ENCODE results near the gene SNX14. TPM values are rescaled to one million over a fixed set of nuclear protein-coding genes. Genes with fewer than 3 reads are reported as not detected.
A peak's percentile ranks its signal among the peaks of the same experiment; 100 is the strongest.

The SNX14 gene
- 100 to 1,000 TPM in 1 of 2 donors, 10 to 100 TPM in 1; 68.6 to 171 TPM for total RNA-seq
- 100 to 1,000 TPM in 1 of 2 donors, 10 to 100 TPM in 1; 45.9 to 114 TPM for polyA plus RNA-seq
- long read RNA-seq, donor 1, transcript SNX14-206 (3 exons, 755 nt) = major isoform, 17 of 21 reads
- long read RNA-seq, donor 1, partial matches to known transcripts = 0 of 21 reads
- long read RNA-seq, donor 1, other reads (novel, unspliced or antisense) = 0 of 21 reads
- long read RNA-seq, donor 2, partial matches to known transcripts = 0 of 4 reads
- long read RNA-seq, donor 2, other reads (novel, unspliced or antisense) = 0 of 4 reads
- long read RNA-seq, donor 3, transcript SNX14-206 (3 exons, 755 nt) = major isoform, 9 of 9 reads
- long read RNA-seq, donor 3, partial matches to known transcripts = 0 of 9 reads
- long read RNA-seq, donor 3, other reads (novel, unspliced or antisense) = 0 of 9 reads
- long read RNA-seq, donor 4, partial matches to known transcripts = 0 of 2 reads
- long read RNA-seq, donor 4, other reads (novel, unspliced or antisense) = 0 of 2 reads
- long read RNA-seq, donor 5, transcript SNX14-206 (3 exons, 755 nt) = major isoform, 12 of 14 reads
- long read RNA-seq, donor 5, partial matches to known transcripts = 0 of 14 reads
- long read RNA-seq, donor 5, other reads (novel, unspliced or antisense) = 0 of 14 reads

- TF ChIP-seq, protein P1, sequence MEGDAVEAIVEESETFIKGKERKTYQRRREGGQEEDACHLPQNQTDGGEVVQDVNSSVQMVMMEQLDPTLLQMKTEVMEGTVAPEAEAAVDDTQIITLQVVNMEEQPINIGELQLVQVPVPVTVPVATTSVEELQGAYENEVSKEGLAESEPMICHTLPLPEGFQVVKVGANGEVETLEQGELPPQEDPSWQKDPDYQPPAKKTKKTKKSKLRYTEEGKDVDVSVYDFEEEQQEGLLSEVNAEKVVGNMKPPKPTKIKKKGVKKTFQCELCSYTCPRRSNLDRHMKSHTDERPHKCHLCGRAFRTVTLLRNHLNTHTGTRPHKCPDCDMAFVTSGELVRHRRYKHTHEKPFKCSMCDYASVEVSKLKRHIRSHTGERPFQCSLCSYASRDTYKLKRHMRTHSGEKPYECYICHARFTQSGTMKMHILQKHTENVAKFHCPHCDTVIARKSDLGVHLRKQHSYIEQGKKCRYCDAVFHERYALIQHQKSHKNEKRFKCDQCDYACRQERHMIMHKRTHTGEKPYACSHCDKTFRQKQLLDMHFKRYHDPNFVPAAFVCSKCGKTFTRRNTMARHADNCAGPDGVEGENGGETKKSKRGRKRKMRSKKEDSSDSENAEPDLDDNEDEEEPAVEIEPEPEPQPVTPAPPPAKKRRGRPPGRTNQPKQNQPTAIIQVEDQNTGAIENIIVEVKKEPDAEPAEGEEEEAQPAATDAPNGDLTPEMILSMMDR (IDR thresholded peaks at IDR 0.05; ENCODE audit: control extremely low read depth, extremely low read depth) = no peak
Measured at GRCh38 chr6:85593438-85594196, at the start of gene SNX14. SNX14 (minus strand) TSS chr6:85593858; CDS start chr6:85593718, 140 bp downstream.

GRCh38 chr6:85642774-85643536, 49.3 kb upstream of the SNX14 start, which contains the start of gene SYNCRIP:
SYNCRIP (minus strand) TSS chr6:85642886; CDS start chr6:85641439, 1,447 bp downstream.
- H3K9ac ChIP-seq (ENCODE audit: insufficient read depth in 1 of 2, low read length in 2 of 2) = peak within 1 kb of the TSS; percentile 88 to 90
- H3K27me3 ChIP-seq (ENCODE audit: control insufficient read depth in 3 of 3, insufficient read depth in 3 of 3, low read length in 2 of 3) = no peaks in the 10 kb centered on the region
- H3K36me3 ChIP-seq (ENCODE audit: control insufficient read depth in 4 of 4, insufficient read depth in 4 of 4, low read length in 4 of 4) = peaks cover 0 to 19% (median 10%) of the 10 kb centered on the region in 4 donors
- peak; percentile 87 for ATAC-seq (ENCODE audit: insufficient read depth, low FRiP score)
- peaks cover 0 to 34% (median 3%) of the 10 kb centered on the region in 5 donors for H3K4me1 ChIP-seq (ENCODE audit: control insufficient read depth in 5 of 5, insufficient read depth in 5 of 5, low read length in 5 of 5)
- TF ChIP-seq, protein P1 (IDR thresholded peaks at IDR 0.05; ENCODE audit: control extremely low read depth, extremely low read depth) = no peak
- H3K9me3 ChIP-seq (ENCODE audit: control insufficient read depth in 4 of 4, insufficient read depth in 3 of 4, low read length in 3 of 4) = no peaks in the 10 kb centered on the region
- peak; percentile 99 for DNase-seq
- H3K4me3 ChIP-seq = peak within 1 kb of the TSS; percentile 100
- H3K27ac ChIP-seq (ENCODE audit: low read depth in 1 of 2, low read length in 1 of 2) = peak within 1 kb of the TSS; percentile 98
- WGBS, 2 donors = 1% methylated on average over 58 to 76 of the region's 76 CpGs

More at GRCh38 chr6:85593438-85594196, at the start of gene SNX14:
- Histone ChIP-seq H3K27ac (ENCODE audit: low read depth in 1 of 2, low read length in 1 of 2) (peak within 1 kb of the TSS; percentile 93 to 96), H3K4me3 (peak within 1 kb of the TSS; percentile 75), H3K4me1 (ENCODE audit: control insufficient read depth in 5 of 5, insufficient read depth in 5 of 5, low read length in 5 of 5) (peaks cover 0 to 12% (median 3%) of the 10 kb centered on the region in 5 donors), H3K27me3 (ENCODE audit: control insufficient read depth in 3 of 3, insufficient read depth in 3 of 3, low read length in 2 of 3) (no peaks in the 10 kb centered on the region), H3K36me3 (ENCODE audit: control insufficient read depth in 4 of 4, insufficient read depth in 4 of 4, low read length in 4 of 4) (no peaks in the 10 kb centered on the region), H3K9ac (ENCODE audit: insufficient read depth in 1 of 2, low read length in 2 of 2) (peak within 1 kb of the TSS; percentile 66 to 89), H3K9me3 (ENCODE audit: control insufficient read depth in 4 of 4, insufficient read depth in 3 of 4, low read length in 3 of 4) (peaks cover 0 to 3% (median 0%) of the 10 kb centered on the region in 4 donors)
- DNase-seq = peak; percentile 94 to 97 (median 96)
- 0% methylated on average over 81 to 82 of the region's 82 CpGs for WGBS, 2 donors
- ATAC-seq (ENCODE audit: insufficient read depth, low FRiP score) = peak; percentile 96

All from lung (tissue), 16 donors.